RWPE1 (cell line): Measurements from ENCODE around the gene CDC14A.

Experiments
- CTCF ChIA-PET: fragments of 350-600 bp; sonication (Branson Sonifier 250); formaldehyde crosslinking; extraction: SDS; loops from one replicate; lab custom pipeline; 2021; lab: Yijun Ruan, JAX
- POLR2A ChIA-PET: fragments of 400-600 bp; formaldehyde crosslinking; extraction: SDS; loops from one replicate; lab custom pipeline; 2020; ENCODE audit warnings: antibody characterized with exemption; ENCODE audit not compliant: low non-redundant PET; lab: Yijun Ruan, JAX
- DNase-seq: peaks from one replicate; pipeline ENCODE4 v3.0.0; 2012; ENCODE audit warnings: low spot score
- H3K27ac ChIP-seq: fragments of 450-650 bp; 2 replicates; pipeline ENCODE4 v1.5.1; 2017
- CTCF ChIP-seq: fragments of 450-650 bp; conservative IDR thresholded peaks from 2 replicates; pipeline ENCODE4 v1.5.1; 2017; ENCODE audit warnings: low read depth, mild to moderate bottlenecking

CDC14A gene

GRCh38 chr1:100383743-100384405 is 31.6 kb downstream of the CDC14A start:
- TF ChIP-seq CTCF = no peak
- POLR2A ChIA-PET = no interaction called here
- DNase-seq = no peak
- H3K27ac ChIP-seq = no peak overlapping the region
- CTCF ChIA-PET = interaction anchor here (0.6 kb wide), 1 partner anchor 75 kb away, joined by 3 read pairs; no protein-coding TSS in a partner anchor

GRCh38 chr1:100387209-100387608 is 34.9 kb downstream of the CDC14A start:
- ChIA-PET CTCF (no interaction called here), POLR2A (no interaction called here)
- H3K27ac ChIP-seq = no peak overlapping the region
- TF ChIP-seq CTCF = no peak
- no peak for DNase-seq

GRCh38 chr1:100387657-100388350 is 35.5 kb downstream of the CDC14A start:
- no peak for TF ChIP-seq CTCF
- CTCF ChIA-PET = no interaction called here
- DNase-seq = no peak
- H3K27ac ChIP-seq = no peak overlapping the region
- POLR2A ChIA-PET = no interaction called here

- TF ChIP-seq CTCF = no peak
- POLR2A ChIA-PET = no interaction called here
- CTCF ChIA-PET = interaction anchor here (0.9 kb wide), 1 partner anchor 9 kb away, joined by 3 read pairs; no protein-coding TSS in a partner anchor
- no peak for DNase-seq
- no peak overlapping the region for H3K27ac ChIP-seq
Measured at GRCh38 chr1:100390531-100390930, 38.2 kb downstream of the CDC14A start.

- no peak for TF ChIP-seq CTCF
- no peak overlapping the region for H3K27ac ChIP-seq
- ChIA-PET CTCF (no interaction called here), POLR2A (no interaction called here)
- DNase-seq = no peak
Measured at GRCh38 chr1:100391675-100392074, 39.4 kb downstream of the CDC14A start.

- no peak for TF ChIP-seq CTCF
- CTCF ChIA-PET = no interaction called here
- no peak for DNase-seq
- no peak overlapping the region for H3K27ac ChIP-seq
- POLR2A ChIA-PET = no interaction called here
Measured at GRCh38 chr1:100392756-100393155, 40.5 kb downstream of the CDC14A start.
